Upper lobe of right lung (tissue), 1 donor: ENCODE results near the gene PRMT5. TPM values are rescaled to one million over a fixed set of nuclear protein-coding genes. Genes with fewer than 3 reads are reported as not detected.
"Not testable (repeated sequence)": the region's sequence is repeated elsewhere in the genome, so short reads cannot be mapped to it uniquely, and the experiment has no call there.

Experiments used
- ATAC-seq: fragments of 200-7000 bp; cut with Tn5 transposase; one replicate; pipeline ENCODE4 v1.9.1; 2020; ENCODE audit warnings: mild to moderate bottlenecking, moderate library complexity
- DNase-seq: peaks from one replicate; pipeline ENCODE4 v3.0.0-alpha.2; 2020
- H3K27ac ChIP-seq: fragments of 200-600 bp; one replicate; pipeline ENCODE4 v1.8.0; 2022
- H3K27me3 ChIP-seq: fragments of 200-600 bp; one replicate; pipeline ENCODE4 v1.8.0; 2022; ENCODE audit warnings: mild to moderate bottlenecking
- H3K36me3 ChIP-seq: fragments of 200-600 bp; one replicate; pipeline ENCODE4 v1.8.0; 2022
- H3K4me1 ChIP-seq: fragments of 200-600 bp; one replicate; pipeline ENCODE4 v1.8.0; 2022
- H3K4me3 ChIP-seq: fragments of 200-600 bp; one replicate; pipeline ENCODE4 v1.8.0; 2022; ENCODE audit warnings: mild to moderate bottlenecking
- H3K9me3 ChIP-seq: fragments of 200-600 bp; one replicate; pipeline ENCODE4 v1.8.0; 2022
- CTCF ChIP-seq: fragments of 200-600 bp; IDR thresholded peaks from one replicate; pipeline ENCODE4 v1.8.0; 2022; ENCODE audit warnings: antibody characterized with exemption
- intact Hi-C: fragments of 100-400 bp; cut with DNase I; formaldehyde crosslinking; loops from one replicate; pipeline ENCODE4 v1.11.0; 2022
- total RNA-seq: library from RNA; stranded (reverse); fragmentation: NEBNext Ultra II Directional; extraction: Animal tissue kit (Norgen Biotek cat#: 25700); gene quantifications from one replicate; pipeline ENCODE4 v1.2.1, GENCODE V29; 2021
- donor health status: DM: no; HTN: yes; CAD: no; lungs with severe emphysema.

The PRMT5 gene
- total RNA-seq, 1 donor from 2014 or later, result 38.9 TPM

- no peak for TF ChIP-seq CTCF
- Histone ChIP-seq H3K4me3 (no peak overlapping the region), H3K4me1 (peaks cover 23% of the 10 kb centered on the region), H3K27me3 (no peaks in the 10 kb centered on the region), H3K36me3 (peaks cover 54% of the 10 kb centered on the region), H3K9me3 (no peaks in the 10 kb centered on the region), H3K27ac (no peak overlapping the region)
- intact Hi-C loops, result no loop called here
- DNase-seq (no peak), ATAC-seq (no peak)
These were observed 8.5 kb downstream of the PRMT5 start for GRCh38 chr14:22920697-22921096.

DNA sequence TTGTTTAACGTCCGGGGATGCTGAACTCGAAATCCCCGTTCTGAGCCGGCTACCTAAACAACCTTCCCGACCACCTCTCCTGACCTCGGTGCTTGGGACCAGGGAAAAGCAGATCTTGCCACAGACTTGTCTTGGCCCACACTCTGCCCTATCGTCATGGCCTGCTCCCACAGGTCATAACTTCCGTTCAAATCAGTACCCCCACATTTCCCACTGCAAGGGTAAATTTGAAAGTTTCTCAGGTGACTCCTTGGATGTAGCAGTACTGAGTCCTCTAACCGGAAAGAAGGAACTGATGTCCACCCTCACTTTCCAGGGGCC is 9.6 kb downstream of the PRMT5 start:
- Histone ChIP-seq H3K36me3 (peaks cover 42% of the 10 kb centered on the region), H3K4me3 (peak overlapping the region; percentile 45), H3K27me3 (no peaks in the 10 kb centered on the region), H3K9me3 (no peaks in the 10 kb centered on the region), H3K4me1 (peaks cover 29% of the 10 kb centered on the region), H3K27ac (peak overlapping the region; percentile 82)
- intact Hi-C loops, result no loop called here
- ATAC-seq, result peak; percentile 6
- TF ChIP-seq CTCF, result no peak
- no peak for DNase-seq

DNA sequence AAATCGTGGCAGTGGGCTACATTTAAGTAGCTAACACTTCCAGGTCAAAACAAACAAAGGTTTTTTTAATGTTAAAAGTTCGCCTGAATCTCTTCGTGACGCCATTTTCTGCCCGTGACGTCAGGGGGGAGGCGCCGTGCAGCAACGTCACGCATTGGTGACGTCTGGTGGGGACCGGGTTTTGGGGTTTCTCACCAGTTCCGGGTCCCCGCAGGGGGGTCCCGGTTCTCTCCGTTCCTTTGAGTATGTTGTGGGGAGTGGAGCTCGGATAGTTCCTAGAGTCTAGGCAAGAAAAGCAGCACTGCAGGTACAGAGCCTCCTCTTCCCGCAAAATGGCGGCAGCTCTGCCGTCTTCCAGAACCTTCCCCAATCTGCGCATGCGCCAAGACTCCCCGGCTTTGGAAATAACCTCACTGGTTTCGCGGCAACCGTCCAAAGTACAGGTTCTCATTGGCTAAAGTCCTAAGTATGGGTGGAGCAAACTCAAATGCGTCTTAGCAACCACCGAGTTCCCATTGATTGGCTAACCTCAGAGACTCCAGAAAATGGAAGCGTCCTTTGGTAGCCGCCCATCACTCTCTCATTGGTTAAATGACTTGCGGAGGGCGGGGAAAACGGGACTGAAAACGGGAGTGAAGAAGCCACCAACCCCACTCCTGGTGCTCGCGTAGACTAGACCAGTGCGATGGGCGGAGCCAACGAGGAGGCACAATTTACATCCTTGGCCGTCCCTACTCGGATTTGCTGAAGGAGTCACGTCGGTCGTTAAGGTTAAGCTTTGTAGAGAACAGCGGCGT is 10.2 kb downstream of the PRMT5 start, which contains the start of gene RBM23:
RBM23 (minus strand) TSS at position 346 of the 797 bp plus-strand sequence.
- TF ChIP-seq CTCF, result no peak
- H3K27me3 ChIP-seq, result no peaks in the 10 kb centered on the region
- DNase-seq (peak; percentile 100), ATAC-seq (peak; percentile 95)
- peak within 1 kb of the TSS; percentile 87 for H3K4me3 ChIP-seq
- H3K27ac ChIP-seq, result peak within 1 kb of the TSS; percentile 97
- intact Hi-C loops, result no loop called here
- peaks cover 37% of the 10 kb centered on the region for H3K36me3 ChIP-seq
- no peaks in the 10 kb centered on the region for H3K9me3 ChIP-seq
- H3K4me1 ChIP-seq, result peaks cover 29% of the 10 kb centered on the region

GRCh38 chr14:22915886-22916521 is 13.2 kb downstream of the PRMT5 start:
- no peak for TF ChIP-seq CTCF
- ATAC-seq, result peak; percentile 7
- Histone ChIP-seq H3K4me1 (peaks cover 29% of the 10 kb centered on the region), H3K27ac (peak overlapping the region; percentile 26), H3K9me3 (no peaks in the 10 kb centered on the region), H3K36me3 (peaks cover 16% of the 10 kb centered on the region), H3K27me3 (no peaks in the 10 kb centered on the region), H3K4me3 (no peak overlapping the region)
- intact Hi-C loops, result no loop called here
- no peak for DNase-seq

DNA sequence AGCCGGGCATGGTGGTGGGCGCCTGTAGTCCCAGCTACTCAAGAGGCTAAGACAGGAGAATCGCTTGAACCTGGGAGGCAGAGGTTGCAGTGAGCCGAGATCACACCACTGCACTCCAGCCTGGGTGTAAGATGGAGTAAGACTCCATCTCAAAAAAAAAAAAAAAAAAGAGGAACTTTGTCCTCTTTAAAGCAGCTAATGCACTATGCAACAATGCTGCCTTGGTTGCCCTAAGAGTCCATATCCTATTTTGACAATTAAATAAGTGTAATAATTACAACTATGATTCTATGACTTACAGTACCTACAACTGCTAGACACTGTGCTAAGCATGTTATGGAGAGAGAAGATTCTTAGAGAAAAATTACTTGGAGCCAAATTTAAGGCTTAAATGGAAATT is 14.3 kb downstream of the PRMT5 start:
- H3K4me1 ChIP-seq, result peaks cover 28% of the 10 kb centered on the region
- DNase-seq, H3K9me3 ChIP-seq, H3K4me3 ChIP-seq, H3K27me3 ChIP-seq, H3K27ac ChIP-seq, ATAC-seq, intact Hi-C loops: not testable (repeated sequence)
- H3K36me3 ChIP-seq, result peaks cover 16% of the 10 kb centered on the region

DNA sequence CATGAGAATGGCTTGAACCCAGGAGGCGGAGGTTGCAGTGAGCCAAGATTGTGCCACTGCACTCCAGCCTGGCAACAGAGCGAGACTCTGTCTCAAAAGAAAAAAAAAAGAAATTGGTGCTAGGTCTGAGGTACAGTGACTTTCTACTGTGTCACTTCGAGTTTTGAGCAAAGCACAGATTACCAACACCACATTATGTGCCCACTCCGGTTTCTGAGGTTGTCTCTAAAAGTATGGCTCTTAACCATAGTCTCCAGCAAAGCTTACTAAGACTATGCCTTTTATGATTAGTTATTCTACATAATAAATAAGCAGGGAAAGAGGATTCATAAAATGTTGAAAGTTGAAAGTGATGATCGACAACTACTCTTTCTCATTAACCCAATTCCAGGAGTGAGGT is 18.3 kb downstream of the PRMT5 start:
- Histone ChIP-seq H3K27me3 (no peaks in the 10 kb centered on the region), H3K4me1 (peaks cover 8% of the 10 kb centered on the region), H3K9me3 (no peaks in the 10 kb centered on the region), H3K27ac (no peak overlapping the region), H3K36me3 (peaks cover 55% of the 10 kb centered on the region), H3K4me3 (no peak overlapping the region)
- no peak for ATAC-seq
- TF ChIP-seq CTCF, result no peak
- no peak for DNase-seq
- intact Hi-C loops, result no loop called here
